HepG2 (cell line): Measurements from ENCODE around the gene CAPN3. TPM values are rescaled to one million over a fixed set of nuclear protein-coding genes. Genes with fewer than 3 reads are reported as not detected.

Source experiments
- BHLHE40 ChIP-seq: IDR thresholded peaks from 2 replicates; pipeline ENCODE4 v1.6.1; 2011; ENCODE audit warnings: low read length, improper control_type of control experiment
- DMAP1 ChIP-seq: IDR thresholded peaks from 2 replicates; pipeline ENCODE4 v1.6.1; 2016
- HMGA1 ChIP-seq: sonication (generic); formaldehyde crosslinking; conservative IDR thresholded peaks from 2 replicates; pipeline ENCODE4 v1.4.0; 2020; ENCODE audit warnings: missing genetic modification reagents
- PHB2 ChIP-seq: fragments of 450-650 bp; IDR thresholded peaks from 2 replicates; pipeline ENCODE4 v1.6.1; 2018; ENCODE audit not compliant: partially characterized antibody
- PHF20 ChIP-seq: sonication (generic); formaldehyde crosslinking; IDR thresholded peaks from 2 replicates; pipeline ENCODE4 v1.5.0; 2020; ENCODE audit warnings: mild to moderate bottlenecking, missing genetic modification reagents
- POGZ ChIP-seq: sonication (generic); formaldehyde crosslinking; IDR thresholded peaks from 2 replicates; pipeline ENCODE4 v1.4.0; 2020; ENCODE audit warnings: mild to moderate bottlenecking, missing genetic modification reagents
- RAD21 ChIP-seq: fragments of 450-650 bp; formaldehyde crosslinking; IDR thresholded peaks from 2 replicates; pipeline ENCODE4 v1.5.0; 2020; ENCODE audit warnings: mild to moderate bottlenecking
- RXRB ChIP-seq: IDR thresholded peaks from 2 replicates; pipeline ENCODE4 v1.6.1; 2016; ENCODE audit warnings: borderline replicate concordance, missing genetic modification reagents, missing compliant biosample characterization
- TCF7L2 ChIP-seq: IDR thresholded peaks from 2 replicates; pipeline ENCODE4 v1.6.1; 2011; ENCODE audit warnings: mild to moderate bottlenecking, low read depth, low read length, moderate library complexity
- ZNF138 ChIP-seq: sonication (generic); formaldehyde crosslinking; IDR thresholded peaks from 2 replicates; pipeline ENCODE4 v1.5.0; 2020; ENCODE audit warnings: mild to moderate bottlenecking, low read depth, missing genetic modification reagents
- ZNF570 ChIP-seq: sonication (generic); formaldehyde crosslinking; IDR thresholded peaks from 2 replicates; pipeline ENCODE4 v1.4.0; 2020; ENCODE audit warnings: mild to moderate bottlenecking, missing genetic modification reagents, borderline replicate concordance
- ZNF644 ChIP-seq: IDR thresholded peaks from 2 replicates; pipeline ENCODE4 v1.6.1; 2016; ENCODE audit warnings: low read depth
- ZNF674 ChIP-seq: sonication (generic); formaldehyde crosslinking; IDR thresholded peaks from 2 replicates; pipeline ENCODE4 v1.5.0; 2020; ENCODE audit warnings: low read depth, mild to moderate bottlenecking, missing genetic modification reagents
- polyA plus RNA-seq, 8 experiments: library from polyadenylated mRNA; depleted of rRNA in 3 of 8; stranded (reverse) in 7 of 8; unstranded in 1 of 8; fragments of >200 nt; fragmentation: Illumina TruSeq in 4 of 8; extraction: Trizol in 4 of 8; gene quantifications; 2 replicates each; pipeline versions ENCODE4 v1.2.1 to v1.2.3, GENCODE V29; 2011 to 2016; ENCODE audit warnings: low read depth in 4 of 8, missing spikeins in 1 of 8, mixed read lengths in 1 of 8; ENCODE audit not compliant: insufficient read depth in 1 of 8
- total RNA-seq, 5 experiments: library from RNA; depleted of rRNA; stranded (reverse); fragments of >200 nt; fragmentation: Illumina TruSeq; extraction: Trizol; gene quantifications; 2 replicates each; pipeline ENCODE4 v1.2.3, GENCODE V29; 2016; ENCODE audit warnings: low read depth in 1 of 5
- TF ChIP-seq, protein P1 (sequence below): sonication (generic); formaldehyde crosslinking; IDR thresholded peaks from 2 replicates; pipeline ENCODE4 v1.5.0; 2020; ENCODE audit warnings: mild to moderate bottlenecking, missing genetic modification reagents, borderline replicate concordance
- TF ChIP-seq, protein P2 (sequence below): sonication (generic); formaldehyde crosslinking; IDR thresholded peaks from 2 replicates; pipeline ENCODE4 v1.4.0; 2020; ENCODE audit warnings: missing genetic modification reagents
- TF ChIP-seq, protein P3 (sequence below): sonication (generic); formaldehyde crosslinking; conservative IDR thresholded peaks from 2 replicates; pipeline ENCODE4 v1.8.1; 2023; ENCODE audit warnings: missing genetic modification reagents

Gene CAPN3
- total and polyA plus RNA-seq, 2 of the 13 experiments (the other 11 are each of a cell fraction or from before 2014, with no cell fraction given): 1.3 to 4.6 TPM

DNA sequence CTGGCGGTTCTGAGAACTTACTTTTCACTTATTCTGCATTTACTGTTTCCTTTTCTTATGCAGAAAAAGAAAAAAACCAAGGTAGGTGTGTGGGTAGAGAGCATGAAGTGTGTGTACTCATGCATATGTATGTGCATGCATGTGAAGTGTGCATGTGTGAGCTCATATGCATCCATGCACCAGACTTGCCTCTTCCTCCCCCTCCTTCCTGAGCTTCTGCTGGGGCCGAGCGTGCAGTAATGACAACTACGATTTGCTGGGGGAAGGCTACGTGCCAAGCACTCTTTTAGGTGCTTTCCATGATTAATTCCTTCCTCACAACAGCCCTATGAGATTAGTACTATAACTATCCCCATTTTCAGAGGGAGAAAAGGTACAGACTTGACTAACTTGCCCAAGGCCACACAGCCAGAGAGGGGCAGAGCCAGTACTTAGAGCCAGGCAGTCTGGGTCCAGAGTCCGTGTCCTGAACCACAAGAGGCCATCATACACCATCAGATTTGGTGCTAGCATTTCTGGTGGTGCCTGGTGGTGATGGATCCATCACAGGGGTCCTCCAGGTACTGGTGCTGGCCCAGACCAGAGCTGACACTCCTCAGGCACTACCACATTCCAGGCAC, 46.7 kb downstream of the CAPN3 start (continued):
- TF ChIP-seq, protein P1, sequence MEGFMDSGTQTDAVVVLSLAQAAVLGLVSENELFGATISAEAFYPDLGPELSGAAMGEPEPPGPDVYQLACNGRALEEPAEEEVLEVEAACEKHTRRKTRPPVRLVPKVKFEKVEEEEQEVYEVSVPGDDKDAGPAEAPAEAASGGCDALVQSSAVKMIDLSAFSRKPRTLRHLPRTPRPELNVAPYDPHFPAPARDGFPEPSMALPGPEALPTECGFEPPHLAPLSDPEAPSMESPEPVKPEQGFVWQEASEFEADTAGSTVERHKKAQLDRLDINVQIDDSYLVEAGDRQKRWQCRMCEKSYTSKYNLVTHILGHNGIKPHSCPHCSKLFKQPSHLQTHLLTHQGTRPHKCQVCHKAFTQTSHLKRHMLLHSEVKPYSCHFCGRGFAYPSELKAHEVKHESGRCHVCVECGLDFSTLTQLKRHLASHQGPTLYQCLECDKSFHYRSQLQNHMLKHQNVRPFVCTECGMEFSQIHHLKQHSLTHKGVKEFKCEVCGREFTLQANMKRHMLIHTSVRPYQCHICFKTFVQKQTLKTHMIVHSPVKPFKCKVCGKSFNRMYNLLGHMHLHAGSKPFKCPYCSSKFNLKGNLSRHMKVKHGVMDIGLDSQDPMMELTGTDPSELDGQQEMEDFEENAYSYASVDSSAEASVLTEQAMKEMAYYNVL (CRISPR knock-in tag): no peak
- TF ChIP-seq POGZ (no peak), PHB2 (no peak), ZNF138 (no peak), DMAP1 (no peak), ZNF570 (CRISPR knock-in tag) (no peak), ZNF674 (CRISPR knock-in tag) (no peak), TCF7L2 (no peak), ZNF644 (peak; percentile 68; the same call in 1 of the 2 replicates), RAD21 (CRISPR knock-in tag) (0 out of 2 replicates have a peak, but pooled peaks have one; percentile 20), RXRB (CRISPR knock-in tag) (peak; percentile 53; the same call in 1 of the 2 replicates), PHF20 (no peak), HMGA1 (CRISPR knock-in tag) (no peak), BHLHE40 (no peak)
- TF ChIP-seq, protein P2, sequence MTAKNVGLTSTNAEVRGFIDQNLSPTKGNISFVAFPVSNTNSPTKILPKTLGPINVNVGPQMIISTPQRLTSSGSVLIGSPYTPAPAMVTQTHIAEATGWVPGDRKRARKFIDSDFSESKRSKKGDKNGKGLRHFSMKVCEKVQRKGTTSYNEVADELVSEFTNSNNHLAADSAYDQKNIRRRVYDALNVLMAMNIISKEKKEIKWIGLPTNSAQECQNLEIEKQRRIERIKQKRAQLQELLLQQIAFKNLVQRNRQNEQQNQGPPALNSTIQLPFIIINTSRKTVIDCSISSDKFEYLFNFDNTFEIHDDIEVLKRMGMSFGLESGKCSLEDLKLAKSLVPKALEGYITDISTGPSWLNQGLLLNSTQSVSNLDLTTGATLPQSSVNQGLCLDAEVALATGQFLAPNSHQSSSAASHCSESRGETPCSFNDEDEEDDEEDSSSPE (CRISPR knock-in tag): no peak
- TF ChIP-seq, protein P3, sequence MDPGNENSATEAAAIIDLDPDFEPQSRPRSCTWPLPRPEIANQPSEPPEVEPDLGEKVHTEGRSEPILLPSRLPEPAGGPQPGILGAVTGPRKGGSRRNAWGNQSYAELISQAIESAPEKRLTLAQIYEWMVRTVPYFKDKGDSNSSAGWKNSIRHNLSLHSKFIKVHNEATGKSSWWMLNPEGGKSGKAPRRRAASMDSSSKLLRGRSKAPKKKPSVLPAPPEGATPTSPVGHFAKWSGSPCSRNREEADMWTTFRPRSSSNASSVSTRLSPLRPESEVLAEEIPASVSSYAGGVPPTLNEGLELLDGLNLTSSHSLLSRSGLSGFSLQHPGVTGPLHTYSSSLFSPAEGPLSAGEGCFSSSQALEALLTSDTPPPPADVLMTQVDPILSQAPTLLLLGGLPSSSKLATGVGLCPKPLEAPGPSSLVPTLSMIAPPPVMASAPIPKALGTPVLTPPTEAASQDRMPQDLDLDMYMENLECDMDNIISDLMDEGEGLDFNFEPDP: 0 out of 2 replicates have a peak, but pooled peaks have one; percentile 0
